Vagina (tissue), 2 donors: ENCODE results near the gene FGF14.

Experiments used
- POLR2A ChIP-seq, 2 donors: fragments of 450-650 bp; IDR thresholded peaks; one replicate each; pipeline ENCODE4 v1.6.1; 2017; ENCODE audit warnings: antibody characterized with exemption in 2 of 2, mild to moderate bottlenecking in 2 of 2, moderate library complexity in 2 of 2
- TF ChIP-seq, protein P1 (sequence below), 3 experiments: fragments of 450-650 bp in 2 of 3; fragments of 200-600 bp in 1 of 3; sonication (generic) in 1 of 3; IDR thresholded peaks; one replicate each; pipeline ENCODE4 v1.5.1; 2017 to 2019; ENCODE audit warnings: antibody characterized with exemption in 3 of 3, mild to moderate bottlenecking in 2 of 3, moderate library complexity in 2 of 3

- TF ChIP-seq, protein P1, sequence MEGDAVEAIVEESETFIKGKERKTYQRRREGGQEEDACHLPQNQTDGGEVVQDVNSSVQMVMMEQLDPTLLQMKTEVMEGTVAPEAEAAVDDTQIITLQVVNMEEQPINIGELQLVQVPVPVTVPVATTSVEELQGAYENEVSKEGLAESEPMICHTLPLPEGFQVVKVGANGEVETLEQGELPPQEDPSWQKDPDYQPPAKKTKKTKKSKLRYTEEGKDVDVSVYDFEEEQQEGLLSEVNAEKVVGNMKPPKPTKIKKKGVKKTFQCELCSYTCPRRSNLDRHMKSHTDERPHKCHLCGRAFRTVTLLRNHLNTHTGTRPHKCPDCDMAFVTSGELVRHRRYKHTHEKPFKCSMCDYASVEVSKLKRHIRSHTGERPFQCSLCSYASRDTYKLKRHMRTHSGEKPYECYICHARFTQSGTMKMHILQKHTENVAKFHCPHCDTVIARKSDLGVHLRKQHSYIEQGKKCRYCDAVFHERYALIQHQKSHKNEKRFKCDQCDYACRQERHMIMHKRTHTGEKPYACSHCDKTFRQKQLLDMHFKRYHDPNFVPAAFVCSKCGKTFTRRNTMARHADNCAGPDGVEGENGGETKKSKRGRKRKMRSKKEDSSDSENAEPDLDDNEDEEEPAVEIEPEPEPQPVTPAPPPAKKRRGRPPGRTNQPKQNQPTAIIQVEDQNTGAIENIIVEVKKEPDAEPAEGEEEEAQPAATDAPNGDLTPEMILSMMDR (IDR thresholded peaks at IDR 0.05) = no peak
- no peak for TF ChIP-seq POLR2A (IDR thresholded peaks at IDR 0.05)
Observed at GRCh38 chr13:102136735-102137296, 265.0 kb downstream of the FGF14 start.
